Mucosa of rectum (tissue), 2 donors: ENCODE results near the gene LCN10.
"Not testable (repeated sequence)": the region's sequence is repeated elsewhere in the genome, so short reads cannot be mapped to it uniquely, and the experiment has no call there.

Experiments
- H3K27ac ChIP-seq, 2 donors: one replicate each; pipeline ENCODE4 v1.7.0; 2013; ENCODE audit warnings: inconsistent platforms in 2 of 2, low read depth in 2 of 2, low read length in 2 of 2
- H3K27me3 ChIP-seq, 2 donors: one replicate each; pipeline ENCODE4 v1.7.0; 2013; ENCODE audit warnings: low read length in 2 of 2; ENCODE audit not compliant: control insufficient read depth in 2 of 2, insufficient read depth in 2 of 2
- H3K36me3 ChIP-seq, 2 donors: one replicate each; pipeline ENCODE4 v1.7.0; 2013; ENCODE audit warnings: low read length in 2 of 2; ENCODE audit not compliant: control insufficient read depth in 2 of 2, insufficient read depth in 2 of 2
- H3K4me1 ChIP-seq, 2 donors: one replicate each; pipeline ENCODE4 v1.7.0; 2013; ENCODE audit warnings: low read length in 2 of 2, mild to moderate bottlenecking in 1 of 2; ENCODE audit not compliant: control insufficient read depth in 2 of 2, insufficient read depth in 2 of 2
- H3K4me3 ChIP-seq, 2 donors: one replicate each; pipeline ENCODE4 v1.7.0; 2013; ENCODE audit warnings: low read length in 2 of 2
- H3K9ac ChIP-seq, 2 donors: one replicate each; pipeline ENCODE4 v1.7.0; 2013; ENCODE audit warnings: low read length in 2 of 2, low read depth in 1 of 2, mild to moderate bottlenecking in 1 of 2
- H3K9me3 ChIP-seq, 2 donors: one replicate each; pipeline ENCODE4 v1.7.0; 2013; ENCODE audit warnings: low read length in 2 of 2; ENCODE audit not compliant: control insufficient read depth in 2 of 2
- donor health status: healthy.
- donor health status: Normal muscosa, but diverticular disease.

The LCN10 gene

DNA sequence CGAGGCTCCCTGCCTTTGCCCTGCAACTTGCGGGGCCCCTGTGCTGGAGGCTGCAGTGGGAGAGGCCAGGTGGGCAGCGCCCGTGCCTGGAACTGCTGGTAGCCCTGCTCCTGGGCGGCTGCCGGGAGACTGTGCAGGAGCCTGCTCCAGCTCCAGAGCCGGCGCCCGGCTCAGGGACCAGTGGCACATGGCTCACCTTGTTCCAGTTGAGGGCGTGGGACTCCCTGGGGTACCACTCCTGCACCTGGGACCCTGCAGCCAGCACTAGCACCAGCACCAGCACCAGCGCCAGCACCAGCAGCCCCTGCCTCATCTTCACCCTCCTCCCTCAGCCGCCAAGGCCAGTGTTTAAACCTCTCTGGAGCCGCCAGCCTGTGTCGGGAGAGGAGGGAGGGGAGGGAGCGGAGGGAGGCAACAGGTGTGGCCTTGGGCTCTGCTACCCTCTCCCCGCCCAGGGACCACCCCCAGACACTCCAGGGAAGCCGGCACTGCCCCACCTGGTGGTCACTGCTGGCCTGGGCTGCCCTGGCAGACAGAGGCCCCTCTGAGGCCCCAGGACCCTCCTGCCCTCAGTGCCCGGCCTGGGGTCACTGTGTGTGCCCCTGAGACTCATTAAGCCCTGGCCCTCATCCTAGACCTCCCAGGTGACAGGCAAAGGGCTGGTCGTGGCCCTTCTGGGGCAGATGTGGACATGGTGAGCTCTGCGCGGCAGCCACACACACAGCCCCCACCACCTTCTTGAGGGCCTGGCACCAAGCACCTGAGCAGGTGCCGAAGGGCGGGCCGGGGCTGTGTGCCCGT, at the start of gene LCN10:
Gene LCN10, minus strand, starts transcription at position 350 of the 801 bp plus-strand sequence. Its CDS starts 37 bp downstream, at position 313.
- no peak within 1 kb of the TSS for H3K9ac ChIP-seq
- no peaks in the 10 kb centered on the region for H3K4me1 ChIP-seq
- no peaks in the 10 kb centered on the region for H3K36me3 ChIP-seq
- H3K27ac ChIP-seq, result no peak within 1 kb of the TSS
- peak within 1 kb of the TSS in 1 of 2 donors; percentile 13 for H3K4me3 ChIP-seq
- peaks cover 18 to 36% of the 10 kb centered on the region in 2 donors for H3K27me3 ChIP-seq
- H3K9me3 ChIP-seq, result no peaks in the 10 kb centered on the region

DNA sequence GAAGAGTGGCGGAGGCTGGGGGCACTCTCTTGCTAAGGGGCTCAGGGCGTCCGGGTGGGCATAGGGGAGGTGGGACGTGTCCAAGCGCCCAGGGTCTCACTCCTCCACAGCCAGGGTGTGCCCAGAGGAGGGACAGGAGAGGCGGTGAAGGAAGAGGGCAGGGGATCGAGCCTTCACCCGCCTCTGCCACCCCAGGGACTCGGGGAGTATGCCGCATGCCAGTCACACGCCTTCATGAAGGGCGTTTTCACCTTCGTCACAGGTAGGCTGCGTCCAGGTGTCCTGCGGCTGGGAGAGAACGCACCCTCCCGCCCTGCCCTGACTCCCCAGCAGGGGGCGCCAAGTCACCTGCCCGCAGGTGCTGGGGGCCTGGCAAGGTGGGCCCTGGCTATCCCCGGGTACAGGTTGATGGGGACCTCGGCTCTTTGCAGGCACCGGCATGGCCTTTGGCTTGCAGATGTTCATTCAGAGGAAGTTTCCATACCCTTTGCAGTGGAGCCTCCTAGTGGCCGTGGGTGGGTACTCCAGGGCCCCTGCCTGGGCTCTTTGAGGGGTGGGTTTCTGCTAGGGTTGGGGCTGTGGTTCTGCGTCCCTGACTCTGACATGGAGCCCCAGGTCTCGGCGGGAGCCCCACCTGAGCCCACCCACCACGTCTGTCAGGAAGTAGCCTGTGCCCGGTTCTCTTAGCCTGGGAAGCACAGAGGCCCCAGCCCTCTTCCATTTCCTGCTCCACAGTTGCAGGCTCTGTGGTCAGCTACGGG, 49.0 kb upstream of the LCN10 start:
- peak overlapping the region; percentile 100 for H3K27ac ChIP-seq
- peak overlapping the region; percentile 87 to 95 for H3K4me3 ChIP-seq
- H3K27me3 ChIP-seq, result no peaks in the 10 kb centered on the region
- H3K9ac ChIP-seq, result peak overlapping the region; percentile 95 to 96
- H3K4me1 ChIP-seq, result peaks cover 59 to 67% of the 10 kb centered on the region in 2 donors
- peaks cover 3 to 10% of the 10 kb centered on the region in 2 donors for H3K36me3 ChIP-seq
- no peaks in the 10 kb centered on the region for H3K9me3 ChIP-seq

DNA sequence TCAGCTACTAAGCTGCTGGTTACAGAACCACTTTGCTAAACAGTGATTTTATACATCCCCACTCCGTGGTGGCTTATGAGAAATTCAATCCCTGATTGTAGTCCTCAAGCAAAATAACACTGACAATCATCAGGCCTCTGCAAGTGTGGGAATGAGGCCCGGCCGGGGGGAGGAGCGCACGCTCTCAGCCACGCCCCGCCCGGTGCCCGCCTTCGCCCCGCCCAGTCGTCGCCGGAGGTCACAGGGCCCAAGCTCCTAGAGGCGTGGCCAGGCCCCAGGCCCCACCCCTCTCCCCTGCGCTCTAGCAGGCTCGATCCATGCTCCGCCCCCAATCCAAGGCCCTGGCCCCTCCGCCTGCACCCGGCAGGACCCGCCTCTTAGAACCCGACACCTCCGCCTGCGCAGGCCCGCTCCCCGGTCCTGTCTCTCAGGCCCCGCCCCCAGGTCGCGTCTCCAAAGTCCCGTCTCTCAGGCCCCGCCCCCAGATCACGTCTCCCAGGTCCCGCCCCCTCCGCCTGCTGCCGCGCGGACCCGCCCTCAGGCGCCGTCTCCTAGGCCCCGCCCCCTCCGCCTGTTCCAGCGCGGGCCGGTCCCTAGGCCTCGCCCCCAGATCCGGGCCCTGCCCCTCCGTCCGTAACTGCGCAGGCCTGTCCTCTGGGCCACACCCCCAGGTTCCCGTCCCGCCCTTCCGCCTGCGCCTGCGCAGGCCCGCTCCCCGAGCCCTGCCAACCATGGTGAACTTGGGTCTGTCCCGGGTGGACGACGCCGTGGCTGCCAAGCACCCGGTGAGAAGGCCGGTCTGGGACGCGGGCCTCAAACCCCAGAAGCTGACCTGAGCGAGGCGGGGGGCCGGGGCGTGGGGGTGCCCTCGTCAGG, 48.1 kb upstream of the LCN10 start, which contains the start of gene TMEM141:
Gene TMEM141, plus strand, starts transcription at position 705 of the 876 bp plus-strand sequence. Its CDS starts 27 bp downstream, at position 732.
- H3K4me3 ChIP-seq, result peak within 1 kb of the TSS; percentile 87 to 95
- peaks cover 3 to 10% of the 10 kb centered on the region in 2 donors for H3K36me3 ChIP-seq
- H3K4me1 ChIP-seq, result peaks cover 54 to 61% of the 10 kb centered on the region in 2 donors
- peak within 1 kb of the TSS; percentile 100 for H3K27ac ChIP-seq
- no peaks in the 10 kb centered on the region for H3K27me3 ChIP-seq
- peak within 1 kb of the TSS; percentile 95 to 96 for H3K9ac ChIP-seq
- H3K9me3 ChIP-seq, result no peaks in the 10 kb centered on the region

DNA sequence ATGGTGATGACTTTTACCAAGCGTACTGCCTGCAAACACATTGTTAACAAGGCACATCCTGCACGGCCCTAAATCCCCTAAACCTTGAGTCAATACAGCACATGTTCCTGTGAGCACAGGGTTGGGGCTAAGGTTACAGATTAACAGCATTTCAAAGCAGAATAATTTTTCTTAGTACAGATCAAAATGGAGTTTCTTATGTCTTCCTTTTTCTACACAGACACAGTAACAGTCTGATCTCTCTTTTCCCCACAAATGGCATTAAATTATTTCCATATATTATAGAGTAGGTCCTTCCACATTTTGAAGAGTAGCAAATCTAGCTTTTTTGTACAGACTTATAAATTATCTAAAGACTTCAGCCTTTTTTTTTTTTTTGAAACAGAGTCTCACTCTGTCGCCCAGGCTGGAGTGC, 46.8 kb upstream of the LCN10 start:
- Histone ChIP-seq H3K36me3 (peaks cover 3 to 10% of the 10 kb centered on the region in 2 donors), H3K4me3 (no peak overlapping the region), H3K27ac (peak overlapping the region; percentile 87 to 100), H3K9ac (peak overlapping the region; percentile 38 to 48), H3K27me3 (peaks cover 0 to 3% of the 10 kb centered on the region in 2 donors), H3K9me3 (no peaks in the 10 kb centered on the region), H3K4me1 (peaks cover 50 to 57% of the 10 kb centered on the region in 2 donors)

DNA sequence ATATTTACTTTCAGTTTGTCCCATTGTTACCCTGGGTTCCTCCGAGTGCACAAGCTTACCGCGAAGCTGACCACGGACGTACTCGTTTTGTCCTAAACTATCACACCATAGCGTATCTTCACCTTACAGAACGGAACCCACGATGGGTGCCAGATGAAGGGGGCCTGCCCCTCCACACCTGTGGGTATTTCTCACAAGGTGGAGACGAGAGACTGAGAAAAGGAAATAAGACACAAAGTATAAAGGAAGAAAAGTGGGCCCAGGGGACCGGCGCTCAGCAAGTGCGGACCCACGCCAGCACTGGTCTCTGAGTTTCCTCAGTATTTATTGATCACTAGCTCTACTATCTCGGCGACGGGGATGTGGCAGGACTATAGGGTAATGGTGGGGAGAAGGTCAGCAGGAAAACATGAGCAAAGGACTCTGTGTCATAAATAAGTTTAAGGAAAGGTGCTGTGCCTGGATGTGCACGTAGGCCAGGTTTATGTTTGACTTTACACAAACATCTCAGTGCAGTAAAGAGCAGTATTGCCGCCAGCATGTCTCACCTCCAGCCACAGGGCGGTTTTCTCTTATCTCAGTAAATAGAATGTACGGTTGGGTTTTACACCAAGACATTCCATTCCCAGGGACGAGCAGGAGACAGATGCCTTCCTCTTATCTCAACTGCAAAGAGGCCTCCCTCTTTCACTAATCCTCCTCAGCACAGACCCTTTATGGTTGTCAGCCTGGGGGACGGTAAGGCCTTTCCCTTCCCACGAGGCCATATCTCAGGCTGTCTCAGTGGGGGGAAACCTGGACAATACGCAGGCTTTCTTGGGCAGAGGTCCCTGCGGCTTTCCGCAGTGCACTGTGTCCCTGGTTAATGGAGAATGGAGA, 46.1 kb upstream of the LCN10 start:
- not testable (repeated sequence) for H3K36me3 ChIP-seq, H3K9me3 ChIP-seq, H3K27me3 ChIP-seq
- H3K9ac ChIP-seq, result peak overlapping the region; percentile 68 to 75
- H3K4me1 ChIP-seq, result peaks cover 45 to 55% of the 10 kb centered on the region in 2 donors
- peak overlapping the region; percentile 58 to 66 for H3K4me3 ChIP-seq
- H3K27ac ChIP-seq, result peak overlapping the region; percentile 97 to 100

DNA sequence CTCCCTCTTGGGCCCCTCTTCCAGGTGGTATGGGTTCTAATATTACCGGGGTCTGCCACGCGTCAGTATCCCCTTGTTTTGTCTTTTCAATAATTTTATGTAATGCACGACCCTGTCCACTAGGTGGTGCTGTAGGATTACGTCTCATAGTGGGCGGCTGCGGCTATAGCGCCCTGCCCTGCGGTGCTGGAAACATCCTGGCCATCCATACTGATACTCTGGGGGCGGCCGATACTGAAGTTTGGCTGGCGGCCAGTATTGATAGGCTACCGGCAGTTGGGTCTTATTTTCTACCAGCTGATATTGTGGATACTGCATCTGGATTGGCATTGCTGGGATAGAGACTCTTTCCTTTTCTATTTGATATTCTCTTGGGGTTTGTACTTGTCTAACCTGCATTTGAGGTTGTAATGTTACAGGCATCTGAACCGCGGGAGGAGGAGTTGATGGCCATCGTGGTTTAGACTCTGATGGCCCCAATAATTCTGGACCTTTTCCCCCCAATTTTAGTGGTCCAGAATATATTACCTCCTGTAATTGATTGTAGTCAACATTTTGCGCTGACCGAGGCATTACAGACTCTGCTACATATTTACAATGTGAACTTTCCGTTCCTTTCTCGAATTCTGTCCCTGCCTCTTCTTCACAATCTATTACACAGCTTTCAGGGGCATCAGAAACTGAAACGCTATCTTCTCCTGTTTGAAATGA, 45.1 kb upstream of the LCN10 start:
- no peaks in the 10 kb centered on the region for H3K9me3 ChIP-seq
- H3K27ac ChIP-seq, result peak overlapping the region; percentile 97 to 100

DNA sequence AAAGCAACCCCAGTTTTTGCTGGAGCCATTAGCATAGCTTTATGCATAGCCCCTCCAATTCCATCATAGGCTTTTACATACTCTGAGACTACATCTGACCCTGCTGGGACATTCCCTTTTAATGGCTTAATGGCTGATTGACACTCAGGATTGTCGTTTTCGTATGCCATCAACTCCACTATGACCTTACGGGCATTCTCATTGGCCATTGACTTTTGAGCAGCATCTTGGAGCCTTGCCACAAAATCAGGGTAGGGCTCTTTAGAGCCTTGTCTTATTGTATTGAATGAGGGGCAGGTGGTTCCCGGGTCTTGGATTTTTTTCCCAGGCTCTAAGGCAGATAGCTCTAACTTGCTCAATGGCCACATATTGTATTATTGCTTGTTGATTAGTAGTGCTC, 44.2 kb upstream of the LCN10 start:
- H3K9me3 ChIP-seq, H3K36me3 ChIP-seq, H3K27me3 ChIP-seq, H3K4me3 ChIP-seq, H3K27ac ChIP-seq: not testable (repeated sequence)
- Histone ChIP-seq H3K4me1 (peaks cover 27 to 37% of the 10 kb centered on the region in 2 donors), H3K9ac (peak overlapping the region in 1 of 2 donors; percentile 4)

More for the DNA sequence above, 45.1 kb upstream of the LCN10 start:
- Histone ChIP-seq H3K27me3 (peaks cover 0 to 3% of the 10 kb centered on the region in 2 donors), H3K4me3 (peak overlapping the region; percentile 20 to 66), H3K9ac (peak overlapping the region; percentile 68 to 75), H3K4me1 (peaks cover 35 to 45% of the 10 kb centered on the region in 2 donors), H3K36me3 (peaks cover 0 to 3% of the 10 kb centered on the region in 2 donors)

DNA sequence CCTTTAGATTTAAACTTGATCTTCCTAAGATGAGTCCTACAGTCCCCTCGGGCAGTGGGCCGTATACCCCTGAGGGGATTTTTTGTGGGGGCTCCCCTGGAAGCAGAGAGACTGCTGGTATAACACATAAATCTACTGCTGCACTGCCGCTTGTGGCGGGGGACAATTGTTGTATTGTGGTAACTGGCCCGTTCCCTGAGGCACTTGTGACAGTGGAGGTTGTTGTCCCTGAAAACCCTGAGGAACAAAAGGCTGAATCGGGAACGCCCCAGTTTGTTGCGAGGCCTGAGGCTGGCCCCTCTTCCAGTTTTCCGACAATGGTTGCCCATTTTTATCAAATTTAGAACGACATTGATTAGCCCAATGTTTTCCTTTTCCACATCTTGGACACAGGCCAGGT, 43.7 kb upstream of the LCN10 start:
- H3K9me3 ChIP-seq, result no peaks in the 10 kb centered on the region
- peaks cover 0 to 3% of the 10 kb centered on the region in 2 donors for H3K27me3 ChIP-seq
- no peak overlapping the region for H3K9ac ChIP-seq
- H3K27ac ChIP-seq, result no peak overlapping the region
- H3K4me1 ChIP-seq, result peaks cover 23 to 34% of the 10 kb centered on the region in 2 donors
- H3K4me3 ChIP-seq, result no peak overlapping the region
- H3K36me3 ChIP-seq, result no peaks in the 10 kb centered on the region
